Activated T-cell treated with anti-CD3 and anti-CD28 coated beads, Interleukin-2, amount 50 U/mL, for 24 hours (primary cell): ENCODE measurements around the gene NTNG1.

ENCODE experiments used
- DNase-seq: peaks from one replicate; pipeline ENCODE4 v3.0.0-alpha.2; 2020
- H3K27ac Mint-ChIP-seq: 2 replicates; pipeline ENCODE4 v1.8.0; 2020; ENCODE audit warnings: mild to moderate bottlenecking, mixed read lengths
- H3K27me3 Mint-ChIP-seq: 2 replicates; pipeline ENCODE4 v1.8.0; 2020; ENCODE audit warnings: mixed read lengths
- H3K36me3 Mint-ChIP-seq: 2 replicates; pipeline ENCODE4 v1.8.0; 2020; ENCODE audit warnings: low read depth, mixed read lengths
- H3K4me1 Mint-ChIP-seq: 2 replicates; pipeline ENCODE4 v1.8.0; 2020; ENCODE audit warnings: low read depth, mixed read lengths
- H3K4me3 Mint-ChIP-seq: 2 replicates; pipeline ENCODE4 v1.8.0; 2020; ENCODE audit warnings: mild to moderate bottlenecking, moderate library complexity, mixed read lengths
- H3K9me3 Mint-ChIP-seq: 2 replicates; pipeline ENCODE4 v1.8.0; 2020; ENCODE audit warnings: mixed read lengths

The NTNG1 gene

GRCh38 chr1:107328087-107328486 lies 187.2 kb downstream of the NTNG1 start:
- Mint-ChIP-seq H3K4me3 (no peak overlapping the region), H3K9me3 (no peaks in the 10 kb centered on the region), H3K27me3 (no peaks in the 10 kb centered on the region), H3K4me1 (no peaks in the 10 kb centered on the region), H3K36me3 (no peaks in the 10 kb centered on the region), H3K27ac (no peak overlapping the region)
- no peak for DNase-seq

- Mint-ChIP-seq H3K4me1 (no peaks in the 10 kb centered on the region), H3K27ac (no peak overlapping the region), H3K27me3 (no peaks in the 10 kb centered on the region), H3K36me3 (no peaks in the 10 kb centered on the region), H3K4me3 (no peak overlapping the region), H3K9me3 (no peaks in the 10 kb centered on the region)
- no peak for DNase-seq
These were observed 198.9 kb downstream of the NTNG1 start for GRCh38 chr1:107339775-107340174.

DNA sequence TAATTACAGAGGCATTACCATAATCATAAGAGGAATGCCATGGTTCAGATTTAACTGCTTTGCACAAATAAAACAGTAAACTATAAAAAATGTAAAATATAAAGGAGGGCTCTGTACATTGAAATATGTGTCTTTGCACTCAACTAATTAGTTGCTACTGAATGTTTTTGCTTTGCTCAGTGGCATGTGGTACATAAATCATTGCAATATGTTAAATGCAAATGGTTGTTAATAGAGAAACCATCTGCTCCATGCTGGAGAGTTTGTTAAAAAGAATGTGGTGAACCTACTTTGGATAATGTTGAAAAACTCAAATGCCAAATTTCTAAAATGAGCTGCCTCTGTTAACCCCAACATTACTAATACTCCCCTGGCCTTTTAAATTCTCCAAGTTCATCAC lies 201.5 kb downstream of the NTNG1 start:
- Mint-ChIP-seq H3K36me3 (no peaks in the 10 kb centered on the region), H3K4me1 (no peaks in the 10 kb centered on the region), H3K4me3 (no peak overlapping the region), H3K27me3 (no peaks in the 10 kb centered on the region), H3K9me3 (no peaks in the 10 kb centered on the region), H3K27ac (no peak overlapping the region)
- no peak for DNase-seq

- Mint-ChIP-seq H3K9me3 (no peaks in the 10 kb centered on the region), H3K4me1 (no peaks in the 10 kb centered on the region), H3K36me3 (no peaks in the 10 kb centered on the region), H3K27ac (no peak overlapping the region), H3K27me3 (no peaks in the 10 kb centered on the region), H3K4me3 (no peak overlapping the region)
- DNase-seq = no peak
These were observed 201.9 kb downstream of the NTNG1 start for GRCh38 chr1:107342768-107343167.

GRCh38 chr1:107343601-107344000 lies 202.8 kb downstream of the NTNG1 start:
- Mint-ChIP-seq H3K27ac (no peak overlapping the region), H3K36me3 (no peaks in the 10 kb centered on the region)

DNA sequence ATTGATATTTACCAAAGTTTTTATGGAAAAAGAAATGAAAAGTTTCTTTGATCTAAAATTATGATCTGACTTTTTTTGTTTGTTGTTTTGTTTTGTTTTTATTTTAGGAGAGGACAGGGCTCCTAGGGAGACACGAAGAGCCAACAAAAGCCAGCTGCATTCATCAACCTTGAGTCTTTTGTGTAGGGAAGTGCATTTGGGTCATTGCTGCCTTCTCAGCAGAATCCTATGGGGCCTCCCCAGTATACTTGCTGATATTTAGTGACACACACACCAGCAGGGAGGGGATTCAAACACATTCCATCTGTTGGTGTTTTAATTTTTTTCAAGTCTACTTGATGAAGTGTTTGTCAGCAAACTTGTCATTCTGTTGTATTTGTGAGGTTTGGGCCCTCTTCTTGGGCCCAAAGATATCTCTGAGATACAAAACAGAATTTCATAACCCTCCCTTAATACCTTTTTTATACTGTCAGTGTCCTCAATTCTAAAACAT lies 203.5 kb downstream of the NTNG1 start:
- H3K27ac Mint-ChIP-seq = no peak overlapping the region
- H3K9me3 Mint-ChIP-seq = no peaks in the 10 kb centered on the region
- no peak for DNase-seq
- no peaks in the 10 kb centered on the region for H3K27me3 Mint-ChIP-seq
- H3K4me1 Mint-ChIP-seq = no peaks in the 10 kb centered on the region
- H3K4me3 Mint-ChIP-seq = no peak overlapping the region
- H3K36me3 Mint-ChIP-seq = no peaks in the 10 kb centered on the region

More at GRCh38 chr1:107343601-107344000, 202.8 kb downstream of the NTNG1 start:
- no peak for DNase-seq
- Mint-ChIP-seq H3K4me1 (no peaks in the 10 kb centered on the region), H3K27me3 (no peaks in the 10 kb centered on the region), H3K9me3 (no peaks in the 10 kb centered on the region), H3K4me3 (no peak overlapping the region)

DNA sequence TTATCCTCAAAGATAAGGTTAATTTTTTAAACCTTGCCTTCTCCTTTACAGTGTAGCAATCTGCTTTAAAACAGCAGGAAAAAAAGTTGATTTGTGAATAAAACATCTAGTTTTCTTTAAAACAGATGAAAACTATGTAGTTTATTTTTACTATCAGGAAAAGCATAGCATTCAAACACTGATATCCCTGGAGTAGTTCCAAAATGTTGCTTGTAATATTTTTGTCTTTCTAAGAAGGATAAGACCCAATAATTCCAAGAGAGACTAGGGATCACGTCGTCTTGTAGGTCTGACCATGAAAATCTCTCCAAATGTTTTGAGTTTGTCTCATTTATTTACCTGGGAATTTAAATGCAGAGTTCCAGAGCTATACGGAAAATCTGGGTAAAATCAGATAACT lies 204.0 kb downstream of the NTNG1 start:
- Mint-ChIP-seq H3K27ac (no peak overlapping the region), H3K27me3 (no peaks in the 10 kb centered on the region), H3K4me3 (no peak overlapping the region), H3K4me1 (no peaks in the 10 kb centered on the region), H3K9me3 (no peaks in the 10 kb centered on the region), H3K36me3 (no peaks in the 10 kb centered on the region)
- no peak for DNase-seq

GRCh38 chr1:107352850-107353249 lies 212.0 kb downstream of the NTNG1 start:
- Mint-ChIP-seq H3K4me1 (no peaks in the 10 kb centered on the region), H3K36me3 (no peaks in the 10 kb centered on the region), H3K27ac (no peak overlapping the region), H3K4me3 (no peak overlapping the region), H3K9me3 (no peaks in the 10 kb centered on the region), H3K27me3 (no peaks in the 10 kb centered on the region)
- no peak for DNase-seq

DNA sequence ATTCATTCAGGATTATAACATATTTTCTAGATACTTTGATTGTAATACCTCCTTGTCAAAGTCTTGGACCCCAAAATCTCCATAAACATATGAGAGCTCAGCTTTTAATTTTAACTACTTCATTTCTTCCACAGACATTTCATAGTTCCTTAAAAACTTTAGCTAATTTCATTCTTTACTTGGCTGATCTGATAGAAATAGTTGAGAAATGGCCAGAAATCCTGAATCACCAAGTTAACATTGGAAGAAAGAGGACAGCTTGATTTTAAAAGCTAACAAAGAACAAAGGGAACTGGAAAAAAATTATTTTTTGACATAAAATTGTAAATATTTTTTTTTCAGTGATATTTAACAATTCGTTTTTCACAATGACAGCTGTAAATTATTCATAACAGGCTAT lies 216.5 kb downstream of the NTNG1 start:
- Mint-ChIP-seq H3K4me1 (no peaks in the 10 kb centered on the region), H3K36me3 (no peaks in the 10 kb centered on the region), H3K27me3 (no peaks in the 10 kb centered on the region), H3K27ac (no peak overlapping the region), H3K4me3 (no peak overlapping the region), H3K9me3 (no peaks in the 10 kb centered on the region)
- DNase-seq = no peak

GRCh38 chr1:107358619-107359327 lies 217.9 kb downstream of the NTNG1 start:
- H3K4me3 Mint-ChIP-seq = no peak overlapping the region

GRCh38 chr1:107359472-107360241 lies 218.8 kb downstream of the NTNG1 start:
- Mint-ChIP-seq H3K36me3 (no peaks in the 10 kb centered on the region), H3K27ac (no peak overlapping the region), H3K27me3 (no peaks in the 10 kb centered on the region), H3K4me3 (no peak overlapping the region), H3K4me1 (no peaks in the 10 kb centered on the region), H3K9me3 (no peaks in the 10 kb centered on the region)
- no peak for DNase-seq

More at GRCh38 chr1:107358619-107359327, 217.9 kb downstream of the NTNG1 start:
- DNase-seq = no peak
- Mint-ChIP-seq H3K27ac (no peak overlapping the region), H3K9me3 (no peaks in the 10 kb centered on the region), H3K36me3 (no peaks in the 10 kb centered on the region), H3K4me1 (no peaks in the 10 kb centered on the region), H3K27me3 (no peaks in the 10 kb centered on the region)

DNA sequence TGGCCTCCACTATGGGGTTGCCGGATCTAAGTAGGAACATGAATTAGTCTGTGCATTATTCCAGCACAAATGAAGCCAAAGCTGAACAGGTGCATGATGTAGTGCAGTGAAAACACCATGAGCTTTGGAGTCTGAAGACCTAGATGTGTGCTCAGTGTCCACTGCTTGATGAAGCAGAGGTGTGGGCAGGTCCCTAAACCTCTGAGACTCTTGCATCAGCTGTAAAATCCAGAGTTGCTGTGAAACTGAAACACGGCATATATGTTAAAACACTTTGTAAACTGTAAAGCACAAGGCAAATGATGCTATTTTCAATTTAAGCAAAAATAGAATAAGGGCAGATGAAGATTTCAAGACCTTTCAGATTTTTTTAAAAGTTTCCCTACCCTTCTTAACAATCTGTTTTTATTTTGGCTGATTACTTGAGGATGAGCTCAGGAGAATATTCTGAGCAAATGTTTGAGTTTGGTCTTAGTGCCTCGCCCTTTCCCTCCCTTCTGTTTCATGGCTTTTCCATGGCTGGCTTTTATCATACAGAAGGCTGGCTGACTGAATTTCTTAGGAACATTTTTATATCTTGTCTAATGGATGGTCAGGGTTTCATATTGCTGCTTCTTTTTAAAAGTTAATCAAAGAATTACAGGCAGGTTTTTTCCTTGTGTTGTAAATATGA lies 221.8 kb downstream of the NTNG1 start:
- Mint-ChIP-seq H3K36me3 (no peaks in the 10 kb centered on the region), H3K27ac (no peak overlapping the region), H3K4me3 (no peak overlapping the region), H3K9me3 (no peaks in the 10 kb centered on the region), H3K4me1 (no peaks in the 10 kb centered on the region), H3K27me3 (no peaks in the 10 kb centered on the region)
- DNase-seq = no peak

- H3K9me3 Mint-ChIP-seq = no peaks in the 10 kb centered on the region
- no peaks in the 10 kb centered on the region for H3K4me1 Mint-ChIP-seq
- no peak overlapping the region for H3K4me3 Mint-ChIP-seq
- H3K36me3 Mint-ChIP-seq = no peaks in the 10 kb centered on the region
- no peak overlapping the region for H3K27ac Mint-ChIP-seq
- DNase-seq = no peak
- no peaks in the 10 kb centered on the region for H3K27me3 Mint-ChIP-seq
These were observed 222.3 kb downstream of the NTNG1 start for GRCh38 chr1:107363154-107363553.

DNA sequence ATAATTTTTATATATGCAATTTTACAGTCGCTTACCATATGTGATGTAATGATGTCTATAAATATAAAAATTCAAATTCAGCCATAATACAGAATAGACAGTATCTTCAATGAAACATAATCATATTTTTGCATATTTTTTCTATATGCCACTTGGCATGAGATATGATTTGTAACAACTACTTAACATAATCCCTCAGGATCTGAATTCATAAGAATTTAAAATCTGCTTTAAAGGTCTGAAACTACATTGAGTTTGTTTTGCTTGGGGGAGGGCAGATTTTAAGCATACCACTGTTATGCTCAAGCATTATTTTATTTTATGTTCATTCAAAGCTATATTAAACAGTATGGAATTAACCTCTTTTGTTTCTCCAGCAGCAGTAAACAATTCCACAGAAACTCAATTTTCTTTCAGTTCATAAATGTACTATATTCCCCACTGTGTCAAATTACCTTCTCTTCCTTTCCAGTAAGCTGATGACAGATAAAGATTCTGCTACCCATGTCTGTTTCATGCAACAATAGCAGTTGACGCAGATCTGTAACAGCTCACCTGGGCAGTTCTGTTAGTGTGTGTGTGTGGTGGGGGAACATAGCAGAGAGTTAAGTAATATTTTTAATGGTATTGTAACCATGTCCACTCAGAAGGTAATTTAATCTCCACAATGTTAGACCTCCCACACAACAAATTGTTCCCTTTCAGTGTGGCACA lies 224.8 kb downstream of the NTNG1 start:
- Mint-ChIP-seq H3K27ac (no peak overlapping the region), H3K4me1 (no peaks in the 10 kb centered on the region), H3K9me3 (no peaks in the 10 kb centered on the region), H3K4me3 (no peak overlapping the region), H3K27me3 (peaks cover 3% of the 10 kb centered on the region), H3K36me3 (no peaks in the 10 kb centered on the region)
- DNase-seq = no peak
